Pancreas (tissue), 10 donors: ENCODE measurements around the gene KATNAL1. TPM values are rescaled to one million over a fixed set of nuclear protein-coding genes. Genes with fewer than 3 reads are reported as not detected.
"Not testable (repeated sequence)": the region's sequence is repeated elsewhere in the genome, so short reads cannot be mapped to it uniquely, and the experiment has no call there.

ENCODE experiments used
- ATAC-seq, 4 donors: fragments of 200-7000 bp; cut with Tn5 transposase; one replicate each; pipeline versions ENCODE4 v1.8.0 to v1.9.1; 2020; ENCODE audit warnings: mild to moderate bottlenecking in 4 of 4, moderate library complexity in 4 of 4
- DNase-seq, 6 donors: peaks; one replicate each; pipeline ENCODE4 v3.0.0-alpha.2; 2020
- FAIRE-seq: peaks from 2 replicates; lab custom pipeline; 2012; peaks lifted over from hg19 to GRCh38; lab: Jason Lieb, UNC
- H3K27ac ChIP-seq, 4 donors: fragments of 200-600 bp; sonication (generic); 1 replicate in 3 of 4; 2 replicates in 1 of 4; pipeline versions ENCODE4 v1.5.0 to v1.8.0; 2020
- H3K27me3 ChIP-seq, 4 donors: fragments of 200-600 bp; one replicate each; pipeline ENCODE4 v1.8.0; 2021
- H3K36me3 ChIP-seq, 3 donors: fragments of 200-600 bp; sonication (generic) in 1 of 3; one replicate each; pipeline versions ENCODE4 v1.5.0 to v1.8.0; 2020 to 2021
- H3K4me1 ChIP-seq, 3 donors: fragments of 200-600 bp; one replicate each; pipeline ENCODE4 v1.8.0; 2021
- H3K4me3 ChIP-seq, 4 donors: fragments of 200-600 bp; sonication (generic) in 2 of 4; one replicate each; pipeline versions ENCODE4 v1.5.0 to v1.8.0; 2020 to 2021
- H3K9me3 ChIP-seq, 4 donors: fragments of 200-600 bp; one replicate each; pipeline ENCODE4 v1.8.0; 2021
- CTCF ChIP-seq, 4 donors: fragments of 200-600 bp; sonication (generic) in 3 of 4; IDR thresholded peaks; one replicate each; pipeline versions ENCODE4 v1.5.0 to v1.8.0; 2021; ENCODE audit warnings: antibody characterized with exemption in 4 of 4
- WGBS, 2 donors: extraction: QIAGEN DNeasy Blood & Tissue Kit; methylation state at CpG; one replicate each; pipeline ENCODE4 v1.1.7; 2013; 5-methylcytosine and 5-hydroxymethylcytosine counted together
- intact Hi-C, 3 donors: fragments of 100-400 bp; cut with DNase I; formaldehyde crosslinking; loops; one replicate each; pipeline versions ENCODE4 v1.11.1 to v1.14.2; 2022
- polyA plus RNA-seq, 2 donors: library from polyadenylated mRNA; stranded (reverse); fragments of 200-250 nt; gene quantifications; one replicate each; pipeline ENCODE4 v1.2.3, GENCODE V29; 2013
- total RNA-seq, 6 donors: library from RNA; stranded (reverse); fragmentation: NEBNext Ultra II Directional in 4 of 6; extraction: Animal tissue kit (Norgen Biotek cat#: 25700) in 4 of 6; gene quantifications; one replicate each; pipeline versions ENCODE4 v1.2.1 to v1.2.4, GENCODE V29; 2021 to 2023
- donor health status: healthy with polysubstance abuse.
- donor health status: DM: no; HTN: no; CAD: no; lungs with moderate emphysema.
- donor health status: DM: no; HTN: no; CAD: no.
- donor health status: control.
- donor health status: control.
- donor health status: Bipolar disorder and iron deficiency.
- donor health status: DM: yes; HTN: yes; CAD: no.
- donor health status: DM: no; HTN: no; CAD: no.
- donor health status: DM: no; HTN: no; CAD: no.
- donor health status: DM: yes; HTN: yes; CAD: no.

The KATNAL1 gene
- total and polyA plus RNA-seq, 8 donors: 1.1 to 9.3 (median 2.6) TPM

- 62 to 68% methylated on average over 1 of the region's 1 CpG for WGBS, 2 donors
- no peaks in the 10 kb centered on the region for H3K36me3 ChIP-seq
- FAIRE-seq (no peak), DNase-seq (no peak), ATAC-seq (no peak)
- H3K4me1 ChIP-seq: no peaks in the 10 kb centered on the region
- H3K9me3 ChIP-seq: no peaks in the 10 kb centered on the region
- intact Hi-C loops: no loop called here
- H3K4me3 ChIP-seq: no peak overlapping the region
- TF ChIP-seq CTCF (IDR thresholded peaks at IDR 0.05): no peak
- H3K27me3 ChIP-seq: no peaks in the 10 kb centered on the region
- H3K27ac ChIP-seq: no peak overlapping the region
These were observed 38.7 kb downstream of the KATNAL1 start for GRCh38 chr13:30268673-30269072.

- no peaks in the 10 kb centered on the region for H3K36me3 ChIP-seq
- intact Hi-C loops: no loop called here
- no peak for FAIRE-seq
- no peak for DNase-seq
- ATAC-seq: no peak
- no peak overlapping the region for H3K27ac ChIP-seq
- no peaks in the 10 kb centered on the region for H3K9me3 ChIP-seq
- 76 to 88% methylated on average over 2 of the region's 2 CpGs for WGBS, 2 donors
- TF ChIP-seq CTCF (IDR thresholded peaks at IDR 0.05): no peak
- no peak overlapping the region for H3K4me3 ChIP-seq
- H3K27me3 ChIP-seq: no peaks in the 10 kb centered on the region
- no peaks in the 10 kb centered on the region for H3K4me1 ChIP-seq
These were observed 40.6 kb downstream of the KATNAL1 start for GRCh38 chr13:30266756-30267155.

- not testable (repeated sequence) for H3K4me3 ChIP-seq, ATAC-seq, DNase-seq
These were observed 48.1 kb downstream of the KATNAL1 start for GRCh38 chr13:30259149-30259733.

GRCh38 chr13:30257468-30258099 lies 49.8 kb downstream of the KATNAL1 start:
- no peaks in the 10 kb centered on the region for H3K9me3 ChIP-seq
- no peak for DNase-seq
- no peak for TF ChIP-seq CTCF (IDR thresholded peaks at IDR 0.05)
- FAIRE-seq: no peak
- peaks cover 0 to 5% (median 0%) of the 10 kb centered on the region in 3 donors for H3K4me1 ChIP-seq
- no peaks in the 10 kb centered on the region for H3K36me3 ChIP-seq
- no peak overlapping the region for H3K27ac ChIP-seq
- intact Hi-C loops: no loop called here
- H3K27me3 ChIP-seq: no peaks in the 10 kb centered on the region
- peak in 1 of 4 donors; percentile 24 for ATAC-seq
- 86 to 89% methylated on average over 6 of the region's 6 CpGs for WGBS, 2 donors
- H3K4me3 ChIP-seq: no peak overlapping the region

More at GRCh38 chr13:30259149-30259733, 48.1 kb downstream of the KATNAL1 start:
- H3K27ac ChIP-seq, H3K9me3 ChIP-seq, FAIRE-seq, H3K27me3 ChIP-seq, H3K4me1 ChIP-seq, intact Hi-C loops, H3K36me3 ChIP-seq: not testable (repeated sequence)
- 95 to 98% methylated on average over 21 to 22 of the region's 22 CpGs for WGBS, 2 donors

- DNase-seq (no peak), ATAC-seq (no peak), FAIRE-seq (no peak)
- no peak overlapping the region for H3K27ac ChIP-seq
- WGBS, 2 donors: 88 to 93% methylated on average over 5 of the region's 5 CpGs
- no peak overlapping the region for H3K4me3 ChIP-seq
- H3K36me3 ChIP-seq: no peaks in the 10 kb centered on the region
- intact Hi-C loops: no loop called here
- H3K27me3 ChIP-seq: no peaks in the 10 kb centered on the region
- H3K9me3 ChIP-seq: no peaks in the 10 kb centered on the region
- TF ChIP-seq CTCF (IDR thresholded peaks at IDR 0.05): no peak
- peaks cover 0 to 5% (median 0%) of the 10 kb centered on the region in 3 donors for H3K4me1 ChIP-seq
These were observed 50.5 kb downstream of the KATNAL1 start for GRCh38 chr13:30256713-30257467.
